GM13976 (cell line): ENCODE results near the gene SNAP47.

Experiments used
- DNase-seq: peaks from one replicate; pipeline ENCODE4 v3.0.0; 2012; ENCODE audit warnings: low spot score
- in situ Hi-C: fragments of 300-500 bp; cut with MboI; formaldehyde crosslinking; loops from one replicate; pipeline ENCODE4 v1.12.0; 2022; ENCODE audit warnings: low sequenced_read_pairs, mixed read lengths, inconsistent platforms; ENCODE audit not compliant: unreplicated experiment
- TF ChIP-seq, protein P1 (sequence below): IDR thresholded peaks from 2 replicates; pipeline ENCODE4 v1.5.1; 2012; ENCODE audit warnings: borderline replicate concordance, mild to moderate bottlenecking; ENCODE audit not compliant: insufficient read depth; ENCODE audit errors: extremely low read depth, missing control alignments, control extremely low read depth

The SNAP47 gene

DNA sequence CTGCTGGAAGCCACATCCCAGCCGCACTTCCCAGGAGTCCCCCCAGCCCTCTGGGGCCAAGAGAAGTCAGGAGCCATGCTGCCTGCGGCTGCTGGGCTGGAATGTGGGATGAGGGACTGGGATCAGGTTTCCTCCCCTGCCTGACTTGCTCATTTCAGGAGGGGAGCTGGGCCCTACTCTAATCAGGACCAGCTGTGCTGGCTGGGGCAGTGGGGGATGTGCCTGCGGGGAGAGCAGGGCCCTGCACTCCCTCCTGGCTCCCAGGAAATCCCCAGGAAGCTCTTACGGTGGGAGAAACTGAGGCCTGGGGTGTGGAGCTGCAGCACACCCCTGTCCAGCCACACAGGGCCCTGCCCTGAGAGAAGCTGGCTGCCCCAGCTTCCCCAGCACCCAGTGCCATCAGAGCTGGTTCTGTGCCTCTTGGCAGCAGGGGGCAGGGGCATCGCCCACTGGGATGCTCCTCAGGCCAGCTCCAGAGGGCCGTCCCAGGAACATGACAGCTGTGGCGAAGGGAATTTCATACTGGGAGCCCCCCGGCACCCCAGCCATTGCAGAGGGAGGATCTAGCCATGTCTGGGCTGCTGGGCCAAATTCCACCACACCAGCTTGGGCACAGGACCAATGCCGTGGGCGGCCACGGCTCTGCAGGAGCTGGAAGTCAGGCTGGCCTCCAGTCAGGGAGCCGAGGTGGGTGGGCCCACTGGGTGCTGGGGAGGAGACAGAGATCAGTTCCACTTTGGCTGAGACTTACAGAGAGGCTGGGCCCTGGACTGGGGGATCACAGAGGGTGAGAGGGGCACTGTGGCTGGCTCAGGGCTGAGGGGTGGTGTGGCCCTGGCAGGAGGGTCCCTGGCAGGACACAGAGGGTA is 58.9 kb downstream of the SNAP47 start:
- DNase-seq: no peak
- in situ Hi-C loops: no loop called here
- TF ChIP-seq, protein P1, sequence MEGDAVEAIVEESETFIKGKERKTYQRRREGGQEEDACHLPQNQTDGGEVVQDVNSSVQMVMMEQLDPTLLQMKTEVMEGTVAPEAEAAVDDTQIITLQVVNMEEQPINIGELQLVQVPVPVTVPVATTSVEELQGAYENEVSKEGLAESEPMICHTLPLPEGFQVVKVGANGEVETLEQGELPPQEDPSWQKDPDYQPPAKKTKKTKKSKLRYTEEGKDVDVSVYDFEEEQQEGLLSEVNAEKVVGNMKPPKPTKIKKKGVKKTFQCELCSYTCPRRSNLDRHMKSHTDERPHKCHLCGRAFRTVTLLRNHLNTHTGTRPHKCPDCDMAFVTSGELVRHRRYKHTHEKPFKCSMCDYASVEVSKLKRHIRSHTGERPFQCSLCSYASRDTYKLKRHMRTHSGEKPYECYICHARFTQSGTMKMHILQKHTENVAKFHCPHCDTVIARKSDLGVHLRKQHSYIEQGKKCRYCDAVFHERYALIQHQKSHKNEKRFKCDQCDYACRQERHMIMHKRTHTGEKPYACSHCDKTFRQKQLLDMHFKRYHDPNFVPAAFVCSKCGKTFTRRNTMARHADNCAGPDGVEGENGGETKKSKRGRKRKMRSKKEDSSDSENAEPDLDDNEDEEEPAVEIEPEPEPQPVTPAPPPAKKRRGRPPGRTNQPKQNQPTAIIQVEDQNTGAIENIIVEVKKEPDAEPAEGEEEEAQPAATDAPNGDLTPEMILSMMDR: no peak

- DNase-seq: peak; percentile 26
- in situ Hi-C loops: no loop called here
These were observed 59.6 kb downstream of the SNAP47 start for GRCh38 chr1:227794817-227795192.

DNA sequence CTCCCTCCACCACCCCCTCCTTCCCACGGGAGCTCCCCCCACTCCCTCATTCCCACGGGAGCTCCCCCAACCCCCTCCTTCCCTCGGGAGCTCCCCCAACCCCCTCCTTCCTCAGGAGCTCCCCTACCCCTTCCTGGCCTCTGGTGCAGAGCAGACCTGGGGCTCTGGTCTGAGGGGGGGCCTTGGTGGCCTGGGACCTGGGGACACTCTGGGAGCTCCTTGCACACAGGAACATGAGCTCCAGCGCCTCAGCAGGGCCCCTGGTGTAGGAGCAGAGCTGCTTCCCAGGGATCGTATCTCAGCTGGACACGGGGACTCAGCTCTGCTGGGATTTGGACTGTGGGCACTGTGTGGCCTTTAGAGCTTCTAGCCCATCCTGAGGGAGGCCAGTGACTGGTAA is 60.5 kb downstream of the SNAP47 start:
- in situ Hi-C loops: no loop called here
- TF ChIP-seq, protein P1: no peak
- DNase-seq: peak; percentile 26

More at GRCh38 chr1:227794817-227795192, 59.6 kb downstream of the SNAP47 start:
- TF ChIP-seq, protein P1: no peak

- in situ Hi-C loops: no loop called here
- peak; percentile 22 for DNase-seq
- TF ChIP-seq, protein P1: no peak
These were observed 61.2 kb downstream of the SNAP47 start for GRCh38 chr1:227796359-227796915.

DNA sequence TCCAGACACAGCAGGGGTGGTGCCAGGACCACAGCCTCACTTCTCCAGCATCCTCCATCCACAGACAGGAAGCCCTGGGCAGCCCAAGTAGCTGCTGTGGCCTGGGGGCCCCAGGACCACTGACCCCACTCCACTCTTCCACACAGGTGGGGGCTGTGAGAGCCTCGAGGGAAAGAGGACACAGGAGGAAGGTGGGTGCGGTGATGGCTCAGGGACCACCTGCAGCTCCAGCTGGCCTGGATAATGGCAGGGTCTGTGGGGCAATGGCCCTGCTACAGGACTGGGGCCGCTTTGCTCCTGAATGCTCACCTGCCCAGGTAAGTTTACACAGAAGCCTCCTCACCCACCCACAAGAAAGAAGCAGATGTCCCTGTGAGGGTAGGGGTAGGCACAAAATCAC is 61.9 kb downstream of the SNAP47 start:
- in situ Hi-C loops: no loop called here
- TF ChIP-seq, protein P1: no peak
- DNase-seq: no peak

DNA sequence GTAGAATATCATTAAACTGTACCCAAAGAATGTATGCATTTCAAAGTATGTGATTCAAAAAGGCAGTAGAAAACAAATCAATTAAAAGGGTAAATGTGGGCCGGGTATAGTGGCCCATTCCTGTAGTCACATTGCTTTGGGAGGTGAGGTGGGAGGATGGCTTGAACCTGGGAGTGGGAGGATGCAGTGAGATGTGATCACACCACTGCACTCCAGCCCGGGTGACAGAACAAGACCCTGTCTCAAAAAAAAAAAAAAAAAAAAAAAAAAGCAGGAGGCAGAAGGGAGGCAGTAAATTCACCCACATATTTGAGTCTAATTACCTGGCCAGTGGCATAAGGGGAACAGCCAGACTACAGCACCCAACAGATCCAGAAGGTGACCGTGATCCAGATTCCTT is 62.4 kb downstream of the SNAP47 start:
- in situ Hi-C loops: no loop called here
- TF ChIP-seq, protein P1: no peak
- DNase-seq: no peak
